Esophagus squamous epithelium (tissue), 4 donors: ENCODE measurements around the gene HEXA.

Source experiments
- POLR2A ChIP-seq, 4 donors: fragments of 450-650 bp; IDR thresholded peaks; one replicate each; pipeline ENCODE4 v1.6.1; 2017; ENCODE audit warnings: antibody characterized with exemption in 4 of 4, mild to moderate bottlenecking in 4 of 4, moderate library complexity in 3 of 4
- TF ChIP-seq, protein P1 (sequence below), 6 experiments: fragments of 450-650 bp in 4 of 6; fragments of 200-600 bp in 2 of 6; sonication (generic) in 2 of 6; IDR thresholded peaks; one replicate each; pipeline ENCODE4 v1.5.1; 2016 to 2019; ENCODE audit warnings: antibody characterized with exemption in 6 of 6, mild to moderate bottlenecking in 4 of 6, moderate library complexity in 4 of 6

DNA sequence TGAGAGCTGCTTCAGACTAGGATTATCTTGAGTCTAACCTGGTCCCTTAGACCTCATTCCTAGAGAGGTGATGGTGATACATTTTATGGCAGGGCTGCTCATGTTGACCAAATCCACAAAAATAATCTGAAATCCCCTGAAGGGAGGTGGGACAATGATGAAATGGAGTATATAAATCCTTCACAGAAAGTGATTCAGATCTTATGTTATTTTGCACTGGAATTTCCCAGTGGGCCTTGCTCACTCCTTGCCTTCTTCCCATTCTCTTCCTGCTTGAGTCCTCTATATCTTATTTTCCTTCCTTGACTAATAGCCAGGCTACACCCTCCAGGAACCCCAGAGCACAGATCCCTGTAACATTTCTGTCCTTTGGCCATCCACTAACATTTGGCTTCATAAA is 11.9 kb upstream of the HEXA start:
- TF ChIP-seq, protein P1, sequence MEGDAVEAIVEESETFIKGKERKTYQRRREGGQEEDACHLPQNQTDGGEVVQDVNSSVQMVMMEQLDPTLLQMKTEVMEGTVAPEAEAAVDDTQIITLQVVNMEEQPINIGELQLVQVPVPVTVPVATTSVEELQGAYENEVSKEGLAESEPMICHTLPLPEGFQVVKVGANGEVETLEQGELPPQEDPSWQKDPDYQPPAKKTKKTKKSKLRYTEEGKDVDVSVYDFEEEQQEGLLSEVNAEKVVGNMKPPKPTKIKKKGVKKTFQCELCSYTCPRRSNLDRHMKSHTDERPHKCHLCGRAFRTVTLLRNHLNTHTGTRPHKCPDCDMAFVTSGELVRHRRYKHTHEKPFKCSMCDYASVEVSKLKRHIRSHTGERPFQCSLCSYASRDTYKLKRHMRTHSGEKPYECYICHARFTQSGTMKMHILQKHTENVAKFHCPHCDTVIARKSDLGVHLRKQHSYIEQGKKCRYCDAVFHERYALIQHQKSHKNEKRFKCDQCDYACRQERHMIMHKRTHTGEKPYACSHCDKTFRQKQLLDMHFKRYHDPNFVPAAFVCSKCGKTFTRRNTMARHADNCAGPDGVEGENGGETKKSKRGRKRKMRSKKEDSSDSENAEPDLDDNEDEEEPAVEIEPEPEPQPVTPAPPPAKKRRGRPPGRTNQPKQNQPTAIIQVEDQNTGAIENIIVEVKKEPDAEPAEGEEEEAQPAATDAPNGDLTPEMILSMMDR (IDR thresholded peaks at IDR 0.05), result no peak
- no peak for TF ChIP-seq POLR2A (IDR thresholded peaks at IDR 0.05)
